GM15510 (cell line): ENCODE data around the gene MAPK10.

Source experiments
- POLR2A ChIP-seq: IDR thresholded peaks from 3 replicates; pipeline ENCODE4 v1.6.1; 2011; ENCODE audit warnings: borderline replicate concordance; ENCODE audit not compliant: insufficient read length; ENCODE audit errors: extremely low read depth

Gene MAPK10

DNA sequence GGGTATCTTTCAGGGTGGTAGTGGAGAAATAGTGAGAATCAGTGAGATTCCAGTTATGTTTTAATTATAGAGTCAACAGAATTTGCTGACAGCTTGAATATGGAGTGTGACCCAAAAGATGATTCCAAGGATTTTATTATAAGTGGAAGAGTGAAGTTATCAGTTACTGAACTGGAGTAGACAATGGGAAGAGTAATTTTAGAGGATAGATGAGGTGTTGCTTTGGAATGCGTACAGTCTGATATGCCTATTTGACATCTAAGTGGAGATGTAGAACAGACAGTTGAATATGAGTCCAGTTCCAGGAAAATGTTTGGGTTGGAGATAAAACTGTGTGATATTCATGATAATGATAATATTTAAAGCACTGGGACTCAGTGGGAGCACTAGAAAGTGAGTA lies 174.2 kb downstream of the MAPK10 start:
- no peak for TF ChIP-seq POLR2A

DNA sequence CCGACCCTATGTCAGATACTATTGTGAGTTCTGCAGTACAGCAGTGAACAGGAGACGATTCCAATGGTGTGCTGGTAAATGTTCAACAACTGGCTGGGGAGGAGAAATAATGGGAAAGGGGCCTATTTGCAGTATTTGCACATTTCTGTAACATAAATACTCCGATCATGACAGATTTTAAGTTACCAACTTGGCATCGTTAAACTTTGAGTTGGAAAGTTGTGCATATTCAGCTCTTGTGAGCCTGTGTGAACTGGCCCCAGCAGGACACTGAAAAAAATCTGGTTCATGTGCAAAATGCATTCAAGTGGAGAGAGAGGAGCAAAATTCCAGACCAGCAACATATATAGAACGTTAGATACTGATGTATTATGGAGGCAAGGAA lies 175.0 kb downstream of the MAPK10 start:
- no peak for TF ChIP-seq POLR2A

GRCh38 chr4:86184216-86184900 lies 175.5 kb downstream of the MAPK10 start:
- no peak for TF ChIP-seq POLR2A

GRCh38 chr4:86181585-86181984 lies 178.3 kb downstream of the MAPK10 start:
- TF ChIP-seq POLR2A = no peak

DNA sequence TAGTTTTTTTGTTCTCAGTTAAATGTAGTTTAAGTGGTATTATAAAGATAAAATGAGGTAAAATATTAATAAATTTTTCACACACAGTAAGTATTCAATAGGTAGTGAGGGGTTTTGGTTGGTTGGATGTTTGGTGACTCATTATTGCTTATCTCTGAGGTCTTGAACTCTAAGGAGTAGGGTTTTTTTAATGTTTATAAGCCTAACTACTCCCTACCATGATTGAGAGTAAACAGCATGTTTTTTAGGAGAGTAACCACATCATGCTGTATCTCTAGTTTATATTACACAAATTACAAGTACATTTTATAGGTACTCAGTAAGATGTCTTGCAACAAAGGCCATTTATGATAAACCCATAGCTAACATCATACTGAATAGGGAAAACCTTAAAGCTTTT lies 181.6 kb downstream of the MAPK10 start:
- no peak for TF ChIP-seq POLR2A

- TF ChIP-seq POLR2A = no peak
Measured at GRCh38 chr4:86174506-86174905, 185.3 kb downstream of the MAPK10 start.

- TF ChIP-seq POLR2A = no peak
Measured at GRCh38 chr4:86160426-86160825, 199.4 kb downstream of the MAPK10 start.

DNA sequence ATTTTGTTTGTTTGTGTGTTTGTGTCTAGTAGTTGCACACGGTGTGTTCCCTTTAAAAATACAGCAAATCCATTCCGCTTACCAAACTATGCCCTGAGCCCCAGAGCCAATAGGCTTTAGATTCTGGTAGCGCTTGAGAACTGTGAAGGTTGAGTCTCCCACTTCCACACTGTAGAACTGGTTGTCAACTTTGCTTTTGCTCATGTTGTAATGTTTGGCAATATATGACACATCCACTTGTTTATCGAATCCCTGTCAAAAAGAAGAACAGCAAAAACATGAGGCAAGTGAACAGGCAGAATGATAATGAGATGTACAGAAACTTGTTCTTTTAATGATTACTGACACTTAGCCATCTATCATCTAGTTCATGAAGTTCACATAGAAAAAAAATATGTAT lies 200.6 kb downstream of the MAPK10 start:
- TF ChIP-seq POLR2A = no peak

DNA sequence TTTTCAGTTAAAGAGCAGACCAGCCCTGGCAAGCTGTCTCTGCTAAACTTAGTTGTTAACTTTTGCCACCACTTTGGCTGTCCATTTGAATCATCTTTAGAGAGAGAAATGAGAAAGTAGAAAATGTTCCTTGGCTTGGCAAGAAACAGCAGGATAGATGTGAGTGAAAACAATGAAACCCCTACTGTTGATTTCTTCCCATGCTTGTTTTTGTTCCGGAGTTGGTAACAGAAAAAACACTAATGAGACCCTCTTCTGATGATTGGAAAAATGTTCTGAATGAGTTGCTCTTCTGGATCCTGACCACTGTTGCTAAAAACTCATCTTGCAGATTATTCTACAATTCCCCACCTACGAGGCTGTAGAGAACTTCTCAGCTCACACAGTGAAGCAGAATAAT lies 203.3 kb downstream of the MAPK10 start:
- TF ChIP-seq POLR2A = no peak

GRCh38 chr4:86155766-86156165 lies 204.1 kb downstream of the MAPK10 start:
- TF ChIP-seq POLR2A = no peak

DNA sequence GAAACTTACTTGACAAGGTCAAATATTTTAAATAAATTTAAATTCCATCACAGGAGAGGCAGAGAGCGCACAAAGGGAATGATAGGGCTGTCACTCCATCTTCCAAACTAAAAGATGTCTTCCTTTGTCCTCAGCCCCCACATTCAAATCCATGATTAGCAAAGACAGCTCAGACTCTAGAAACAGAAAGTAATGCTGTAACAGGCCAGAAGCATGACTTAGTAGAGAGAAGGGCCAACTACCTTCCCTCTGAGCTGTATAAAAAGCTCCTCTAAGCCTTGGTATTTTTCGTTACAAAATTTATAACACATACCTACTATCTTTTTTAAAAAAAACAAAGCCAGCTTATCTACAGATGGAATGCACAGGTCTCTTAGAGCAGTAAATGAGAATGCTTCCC lies 207.4 kb downstream of the MAPK10 start:
- no peak for TF ChIP-seq POLR2A

GRCh38 chr4:86151196-86151595 lies 208.7 kb downstream of the MAPK10 start:
- TF ChIP-seq POLR2A = no peak

DNA sequence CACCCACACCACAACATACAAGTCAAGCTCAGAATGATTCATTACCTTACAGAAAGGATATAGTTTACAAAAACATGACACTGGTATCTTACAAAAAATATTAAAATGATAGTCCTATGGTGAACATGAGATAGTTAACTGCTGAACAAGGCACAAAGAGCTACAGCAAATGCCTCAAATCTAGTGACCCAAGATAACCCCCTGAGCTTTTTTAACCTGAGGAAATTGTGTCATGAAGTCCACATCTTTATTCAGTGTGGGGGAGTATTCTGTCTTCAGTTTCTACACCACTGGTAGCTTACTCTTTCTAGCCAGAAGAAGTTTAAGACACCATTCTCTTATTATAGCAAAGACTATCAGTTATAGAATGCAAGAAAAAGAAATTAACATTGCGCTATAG lies 218.7 kb downstream of the MAPK10 start:
- TF ChIP-seq POLR2A = no peak

DNA sequence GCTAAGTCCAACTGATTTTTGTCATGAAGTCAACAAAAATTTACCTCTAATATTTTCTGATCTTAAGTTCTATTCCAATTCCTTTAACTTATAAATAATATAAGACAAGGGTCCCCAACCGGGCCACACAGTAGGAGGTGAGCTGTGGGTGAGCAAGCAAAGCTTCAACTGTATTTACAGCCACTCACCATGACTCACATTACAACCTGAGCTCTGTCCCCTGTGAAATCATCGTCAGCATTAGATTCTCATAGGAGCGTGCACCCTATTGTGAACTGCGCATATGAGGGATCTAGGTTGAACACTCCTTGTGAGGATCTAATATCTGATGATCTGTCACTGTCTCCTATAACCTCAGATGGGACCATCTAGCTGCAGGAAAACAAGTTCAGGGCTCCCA lies 227.4 kb downstream of the MAPK10 start:
- no peak for TF ChIP-seq POLR2A

GRCh38 chr4:86131456-86131855 lies 228.4 kb downstream of the MAPK10 start:
- no peak for TF ChIP-seq POLR2A

GRCh38 chr4:86130160-86130933 lies 229.5 kb downstream of the MAPK10 start:
- no peak for TF ChIP-seq POLR2A

GRCh38 chr4:86129546-86129945 lies 230.3 kb downstream of the MAPK10 start:
- no peak for TF ChIP-seq POLR2A

- no peak for TF ChIP-seq POLR2A
Measured at GRCh38 chr4:86122404-86122803, 237.4 kb downstream of the MAPK10 start.
